SK-N-MC (cell line): ENCODE measurements around the gene RALGAPB.

Experiments used
- EZH2 ChIP-seq: fragments of 200-600 bp; sonication (generic); IDR thresholded peaks from one replicate; pipeline ENCODE4 v1.6.1; 2017; ENCODE audit warnings: antibody characterized with exemption
- FOXP2 ChIP-seq: optimal IDR thresholded peaks from 2 replicates; pipeline ENCODE3; 2011; ENCODE audit warnings: mild to moderate bottlenecking, moderate library complexity; ENCODE audit not compliant: insufficient read depth; ENCODE audit errors: extremely low read length, control extremely low read depth
- POLR2AphosphoS5 ChIP-seq: IDR thresholded peaks from 2 replicates; pipeline ENCODE4 v1.6.1; 2012; ENCODE audit warnings: mild to moderate bottlenecking, low read depth, low read length, borderline replicate concordance

GRCh38 chr20:38585404-38586180 lies 112.9 kb downstream of the RALGAPB start:
- no peak for TF ChIP-seq EZH2
- no peak for TF ChIP-seq FOXP2
- no peak for TF ChIP-seq POLR2AphosphoS5
